Right atrium auricular region (tissue), 2 donors: ENCODE data around the gene WT1. TPM values are rescaled to one million over a fixed set of nuclear protein-coding genes. Genes with fewer than 3 reads are reported as not detected.
"Not testable (repeated sequence)": the region's sequence is repeated elsewhere in the genome, so short reads cannot be mapped to it uniquely, and the experiment has no call there.

Experiments
- DNase-seq: peaks from one replicate; pipeline ENCODE4 v3.0.0-alpha.2; 2019; ENCODE audit warnings: low spot score
- H3K27ac ChIP-seq, 2 donors: fragments of 200-600 bp; sonication (generic); 1 replicate in 1 of 2; 2 replicates in 1 of 2; pipeline ENCODE4 v1.5.1; 2016 to 2019
- H3K27me3 ChIP-seq, 2 donors: fragments of 200-600 bp; sonication (generic); one replicate each; pipeline versions ENCODE4 v1.5.1 to v1.6.0; 2017 to 2019
- H3K36me3 ChIP-seq: fragments of 200-600 bp; sonication (generic); one replicate; pipeline ENCODE4 v1.5.1; 2016
- H3K4me1 ChIP-seq, 2 donors: fragments of 200-600 bp; sonication (generic); one replicate each; pipeline versions ENCODE4 v1.5.1 to v1.6.0; 2017 to 2019
- H3K4me3 ChIP-seq, 2 donors: fragments of 200-600 bp; sonication (generic); 1 replicate in 1 of 2; 2 replicates in 1 of 2; pipeline ENCODE4 v1.5.1; 2017 to 2019; ENCODE audit warnings: mild to moderate bottlenecking in 1 of 2, moderate library complexity in 1 of 2
- H3K9me3 ChIP-seq, 2 donors: fragments of 200-600 bp; sonication (generic); one replicate each; pipeline ENCODE4 v1.5.1; 2019
- total RNA-seq, 2 donors: library from RNA; depleted of rRNA; stranded (reverse); fragments of >200 nt; gene quantifications; one replicate each; pipeline ENCODE4 v1.1.0, GENCODE V29; 2016
- TF ChIP-seq, protein P1 (sequence below), 2 donors: fragments of 200-600 bp; sonication (generic); IDR thresholded peaks; one replicate each; pipeline ENCODE4 v1.5.1; 2019; ENCODE audit warnings: antibody characterized with exemption in 2 of 2

The WT1 gene
- total RNA-seq, 2 donors from 2014 or later: 8.1 to 10.6 TPM

DNA sequence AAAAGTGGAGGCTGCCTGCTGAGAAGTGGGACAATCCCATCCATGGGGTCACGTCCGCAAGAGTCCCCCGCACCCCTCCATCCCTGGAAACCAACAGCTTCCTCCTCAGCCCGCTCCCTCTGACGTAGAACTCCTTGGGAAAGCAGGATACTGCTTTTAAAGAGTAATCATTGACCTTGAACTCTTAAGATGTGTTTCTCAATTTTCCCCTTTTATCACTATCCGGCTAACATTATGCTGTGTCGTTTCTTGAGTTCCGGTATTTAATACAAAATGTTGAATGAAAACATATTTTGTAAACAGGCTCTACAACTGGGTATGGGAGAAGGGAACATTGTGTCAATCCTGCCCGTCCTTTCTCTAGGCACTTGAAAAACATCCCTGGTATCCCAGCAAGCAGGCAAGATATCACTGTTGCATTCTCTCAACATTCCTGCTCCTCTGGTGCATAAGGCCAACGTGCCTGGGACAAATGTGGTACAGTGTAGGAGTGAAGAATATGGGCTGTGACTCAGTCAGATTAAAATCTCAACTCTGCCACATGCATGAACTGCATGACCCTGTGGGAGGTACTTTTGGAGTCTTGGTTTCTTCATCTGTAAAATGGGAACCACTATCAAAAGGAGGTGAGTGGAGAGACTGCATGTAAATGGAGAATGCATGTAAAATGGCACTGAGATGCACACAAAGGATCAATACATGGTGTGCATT lies 52.8 kb downstream of the WT1 start:
- Histone ChIP-seq H3K27ac (no peak overlapping the region), H3K27me3 (no peaks in the 10 kb centered on the region), H3K9me3 (peaks cover 0 to 6% of the 10 kb centered on the region in 2 donors), H3K36me3 (no peaks in the 10 kb centered on the region), H3K4me1 (no peaks in the 10 kb centered on the region), H3K4me3 (no peak overlapping the region)
- DNase-seq: no peak
- TF ChIP-seq, protein P1, sequence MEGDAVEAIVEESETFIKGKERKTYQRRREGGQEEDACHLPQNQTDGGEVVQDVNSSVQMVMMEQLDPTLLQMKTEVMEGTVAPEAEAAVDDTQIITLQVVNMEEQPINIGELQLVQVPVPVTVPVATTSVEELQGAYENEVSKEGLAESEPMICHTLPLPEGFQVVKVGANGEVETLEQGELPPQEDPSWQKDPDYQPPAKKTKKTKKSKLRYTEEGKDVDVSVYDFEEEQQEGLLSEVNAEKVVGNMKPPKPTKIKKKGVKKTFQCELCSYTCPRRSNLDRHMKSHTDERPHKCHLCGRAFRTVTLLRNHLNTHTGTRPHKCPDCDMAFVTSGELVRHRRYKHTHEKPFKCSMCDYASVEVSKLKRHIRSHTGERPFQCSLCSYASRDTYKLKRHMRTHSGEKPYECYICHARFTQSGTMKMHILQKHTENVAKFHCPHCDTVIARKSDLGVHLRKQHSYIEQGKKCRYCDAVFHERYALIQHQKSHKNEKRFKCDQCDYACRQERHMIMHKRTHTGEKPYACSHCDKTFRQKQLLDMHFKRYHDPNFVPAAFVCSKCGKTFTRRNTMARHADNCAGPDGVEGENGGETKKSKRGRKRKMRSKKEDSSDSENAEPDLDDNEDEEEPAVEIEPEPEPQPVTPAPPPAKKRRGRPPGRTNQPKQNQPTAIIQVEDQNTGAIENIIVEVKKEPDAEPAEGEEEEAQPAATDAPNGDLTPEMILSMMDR (IDR thresholded peaks at IDR 0.05): no peak

- H3K27me3 ChIP-seq: no peaks in the 10 kb centered on the region
- no peak overlapping the region for H3K4me3 ChIP-seq
- no peak for DNase-seq
- TF ChIP-seq, protein P1 (IDR thresholded peaks at IDR 0.05): no peak
- H3K4me1 ChIP-seq: no peaks in the 10 kb centered on the region
- no peaks in the 10 kb centered on the region for H3K36me3 ChIP-seq
- peaks cover 0 to 8% of the 10 kb centered on the region in 2 donors for H3K9me3 ChIP-seq
- no peak overlapping the region for H3K27ac ChIP-seq
Observed at GRCh38 chr11:32381179-32381578, 54.2 kb downstream of the WT1 start.

GRCh38 chr11:32379719-32380118 lies 55.6 kb downstream of the WT1 start:
- H3K27ac ChIP-seq: no peak overlapping the region
- no peak for DNase-seq
- H3K9me3 ChIP-seq: peaks cover 0 to 8% of the 10 kb centered on the region in 2 donors
- no peaks in the 10 kb centered on the region for H3K27me3 ChIP-seq
- H3K4me1 ChIP-seq: no peaks in the 10 kb centered on the region
- no peak overlapping the region for H3K4me3 ChIP-seq
- no peaks in the 10 kb centered on the region for H3K36me3 ChIP-seq
- TF ChIP-seq, protein P1 (IDR thresholded peaks at IDR 0.05): no peak

DNA sequence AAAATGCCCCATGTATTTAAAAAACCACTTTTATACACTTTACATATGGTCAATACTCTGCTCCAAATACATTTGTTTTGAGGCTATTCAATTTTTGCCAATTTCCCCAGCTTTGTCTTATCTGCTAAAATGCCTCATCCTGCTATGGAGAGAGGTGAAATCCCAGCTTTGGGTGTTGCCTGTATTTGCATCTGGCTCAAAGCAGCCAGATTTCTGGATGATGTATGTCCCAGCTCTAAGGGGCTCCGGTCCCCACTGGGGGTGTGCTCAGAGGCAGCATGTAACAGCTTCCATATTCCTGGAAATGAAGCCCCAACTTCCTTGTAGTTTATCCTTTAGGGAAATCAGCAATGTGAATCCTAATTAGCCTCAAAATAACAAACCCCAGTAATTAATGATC lies 59.5 kb downstream of the WT1 start:
- no peak for DNase-seq
- Histone ChIP-seq H3K27ac (no peak overlapping the region), H3K9me3 (peaks cover 0 to 8% of the 10 kb centered on the region in 2 donors), H3K4me3 (no peak overlapping the region), H3K4me1 (no peaks in the 10 kb centered on the region), H3K27me3 (no peaks in the 10 kb centered on the region), H3K36me3 (no peaks in the 10 kb centered on the region)
- TF ChIP-seq, protein P1 (IDR thresholded peaks at IDR 0.05): no peak

GRCh38 chr11:32374261-32374711 lies 61.1 kb downstream of the WT1 start:
- no peak overlapping the region for H3K27ac ChIP-seq
- H3K4me1 ChIP-seq: no peaks in the 10 kb centered on the region
- TF ChIP-seq, protein P1 (IDR thresholded peaks at IDR 0.05): peak; percentile 32 to 61
- H3K27me3 ChIP-seq: no peaks in the 10 kb centered on the region
- H3K9me3 ChIP-seq: peaks cover 0 to 8% of the 10 kb centered on the region in 2 donors
- H3K4me3 ChIP-seq: no peak overlapping the region
- DNase-seq: no peak
- H3K36me3 ChIP-seq: no peaks in the 10 kb centered on the region

DNA sequence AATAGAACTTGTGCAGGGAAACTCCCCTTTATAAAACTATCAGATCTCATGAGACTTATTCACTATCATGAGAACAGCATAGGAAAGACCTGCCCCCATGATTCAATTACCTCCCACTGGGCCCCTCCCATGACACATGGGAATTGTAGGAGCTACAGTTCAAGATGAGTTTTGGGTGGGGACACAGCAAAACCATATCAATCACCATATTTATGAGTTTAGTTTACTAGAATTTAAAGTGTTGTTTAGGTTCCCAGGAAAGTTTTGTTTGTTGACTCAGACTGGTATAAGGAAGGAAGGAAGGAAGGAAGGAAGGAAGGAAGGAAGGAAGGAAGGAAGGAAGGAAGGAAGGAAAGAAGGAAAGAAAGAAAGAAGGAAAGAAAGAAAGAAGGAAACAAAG lies 65.4 kb downstream of the WT1 start:
- H3K9me3 ChIP-seq, H3K4me1 ChIP-seq, H3K27ac ChIP-seq, DNase-seq, H3K4me3 ChIP-seq, H3K36me3 ChIP-seq, H3K27me3 ChIP-seq: not testable (repeated sequence)
